Fibroblast of peridontal ligament (primary cell): ENCODE measurements around the gene SULT1B1.
"Not testable (repeated sequence)": the region's sequence is repeated elsewhere in the genome, so short reads cannot be mapped to it uniquely, and the experiment has no call there.

Experiments
- DNase-seq: peaks from one replicate; pipeline ENCODE4 v3.0.0-alpha.2; 2010; ENCODE audit errors: extremely low read depth

The SULT1B1 gene

DNA sequence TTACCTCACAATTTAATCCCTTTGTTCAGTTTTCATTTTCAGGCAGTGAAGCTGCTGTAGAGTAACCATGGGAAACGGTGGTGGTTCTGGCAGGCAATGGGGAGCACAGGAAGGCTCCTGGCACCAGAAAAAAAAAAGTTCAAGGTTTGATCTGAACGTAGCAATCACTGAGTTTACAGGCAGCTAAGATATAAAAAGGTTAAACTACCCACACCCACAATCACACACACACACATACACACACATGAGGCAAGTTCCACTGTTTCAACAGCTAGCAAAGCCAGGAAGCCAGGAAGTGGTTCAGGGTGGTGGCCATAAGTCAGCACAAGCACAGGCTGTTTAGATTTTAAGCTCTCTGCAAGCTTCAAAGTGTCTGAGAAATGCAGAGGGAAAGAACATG lies at the start of gene SULT1B1:
TSS of gene SULT1B1 (minus strand) at position 166 of the 400 bp plus-strand sequence. CDS start 5,403 bp downstream, outside the sequence.
- peak; percentile 52 for DNase-seq

DNA sequence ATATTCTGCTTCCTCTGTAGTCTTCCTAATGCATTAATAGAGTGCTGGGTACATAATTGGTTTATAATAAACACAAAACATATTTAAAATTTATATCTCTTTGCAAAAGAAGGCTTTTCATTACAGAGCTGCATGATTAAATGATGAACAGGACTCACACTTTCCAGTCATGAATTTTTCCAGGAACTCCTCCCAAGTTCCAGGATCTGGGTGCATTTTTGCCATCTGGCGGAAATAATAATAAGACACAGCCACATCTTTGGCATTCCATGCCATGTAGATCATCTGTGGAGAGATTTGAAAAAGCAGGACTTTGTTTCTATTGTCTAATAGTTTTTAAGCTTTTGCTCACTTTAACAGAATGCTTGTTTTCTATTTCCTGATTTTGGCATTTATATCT lies 40.2 kb upstream of the SULT1B1 start:
- peak; percentile 11 for DNase-seq

DNA sequence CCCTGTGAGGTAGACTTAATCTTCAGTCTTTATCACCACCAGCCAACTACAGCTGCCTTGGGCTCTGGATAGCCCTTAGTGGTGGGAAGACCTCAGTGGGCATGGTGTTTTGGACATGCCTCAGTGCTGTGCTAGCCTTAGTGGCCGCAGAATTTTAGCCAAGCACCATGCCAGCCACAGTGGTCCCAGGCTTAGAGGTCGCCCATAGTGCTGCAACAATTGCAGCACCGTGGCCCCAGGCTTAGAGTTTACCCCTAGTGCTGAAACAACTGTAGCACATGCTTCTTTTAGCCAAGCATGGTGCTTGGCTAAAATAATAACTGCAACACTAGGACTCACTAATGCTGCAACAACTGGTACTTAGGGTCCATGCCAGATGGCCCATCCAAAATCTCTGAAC lies 38.9 kb upstream of the SULT1B1 start:
- DNase-seq: no peak

DNA sequence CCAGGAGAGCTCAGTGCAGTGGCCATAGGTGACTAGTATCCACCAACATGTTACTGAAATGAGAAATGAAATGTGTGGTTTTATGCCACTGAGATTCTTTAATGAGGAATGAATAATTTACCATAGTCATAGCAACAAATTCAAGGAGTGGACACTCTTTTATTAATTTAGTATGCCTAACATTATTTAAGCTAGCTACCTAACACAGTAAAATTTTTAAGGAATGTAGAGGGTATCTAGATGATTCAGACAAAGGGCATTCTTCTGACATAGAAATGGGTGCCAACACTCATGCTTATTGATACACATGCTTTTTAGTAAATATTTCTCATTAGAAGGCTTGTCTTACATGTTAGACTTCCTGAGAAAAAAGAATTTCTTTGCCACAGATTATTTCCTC lies 33.3 kb upstream of the SULT1B1 start:
- DNase-seq: no peak

DNA sequence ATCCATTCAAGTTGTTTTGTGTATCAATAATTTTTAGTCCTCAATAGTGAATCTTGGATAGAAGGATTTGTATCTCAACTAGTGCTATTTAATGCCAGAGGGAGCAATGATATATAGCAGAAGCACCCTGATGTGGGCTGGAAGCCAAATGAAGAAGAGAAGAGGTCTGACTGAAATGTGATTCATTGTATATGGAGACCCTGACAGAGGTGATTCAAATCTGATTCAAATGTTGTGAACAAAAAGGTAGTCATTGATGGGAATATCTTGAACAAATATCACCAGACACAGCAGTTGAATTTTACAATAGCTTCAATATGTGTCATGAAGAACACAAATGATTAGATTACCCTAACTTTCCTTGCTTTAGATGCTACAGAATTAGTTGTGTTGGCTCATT lies 27.5 kb upstream of the SULT1B1 start:
- no peak for DNase-seq

DNA sequence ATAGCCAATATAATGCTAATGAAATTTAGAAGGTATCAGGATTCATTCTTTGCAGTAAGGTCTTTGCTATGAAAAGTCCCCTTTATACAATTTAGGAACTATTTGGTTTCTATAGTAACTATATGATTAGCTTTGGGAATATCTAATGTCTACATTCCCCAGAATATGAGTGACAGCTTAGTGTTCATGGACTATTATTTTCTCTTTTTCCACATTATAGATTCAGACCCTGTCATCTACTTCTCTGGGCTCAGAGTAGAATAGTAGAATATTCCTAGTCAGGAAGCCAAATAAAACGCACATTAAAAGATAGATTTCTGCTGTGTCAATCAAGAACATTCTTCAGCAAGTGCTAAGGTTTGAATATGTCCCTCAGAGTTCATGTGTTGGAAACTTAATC lies 26.1 kb upstream of the SULT1B1 start:
- no peak for DNase-seq

DNA sequence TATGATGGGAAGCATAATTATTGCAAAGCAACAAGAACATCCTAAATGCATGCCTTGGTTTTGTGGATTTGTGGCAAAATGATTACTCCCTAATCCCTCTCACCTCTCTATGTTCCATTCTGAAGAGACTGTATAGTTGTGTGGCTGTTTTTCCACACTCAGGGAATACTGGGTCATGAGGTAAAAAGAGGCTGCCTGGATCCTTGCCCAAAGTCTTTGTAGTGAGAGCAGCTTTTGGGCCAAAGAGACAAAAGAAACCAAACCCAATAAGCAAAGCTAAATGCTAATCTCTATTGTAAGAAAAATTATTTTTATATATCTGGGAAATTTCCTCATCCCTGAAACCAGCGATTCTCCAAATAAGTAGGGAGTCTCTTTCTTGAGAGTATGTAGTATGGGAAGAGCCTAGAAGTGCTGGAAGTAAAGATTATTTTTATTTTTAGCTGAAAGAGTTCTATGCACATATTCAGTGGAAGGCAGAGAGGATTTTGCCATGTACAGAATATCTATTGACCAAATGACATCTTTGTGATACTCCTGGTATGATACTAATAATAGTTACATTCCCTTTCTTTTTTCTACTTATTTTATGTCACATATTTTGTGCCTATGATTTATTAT lies 24.9 kb upstream of the SULT1B1 start:
- no peak for DNase-seq

DNA sequence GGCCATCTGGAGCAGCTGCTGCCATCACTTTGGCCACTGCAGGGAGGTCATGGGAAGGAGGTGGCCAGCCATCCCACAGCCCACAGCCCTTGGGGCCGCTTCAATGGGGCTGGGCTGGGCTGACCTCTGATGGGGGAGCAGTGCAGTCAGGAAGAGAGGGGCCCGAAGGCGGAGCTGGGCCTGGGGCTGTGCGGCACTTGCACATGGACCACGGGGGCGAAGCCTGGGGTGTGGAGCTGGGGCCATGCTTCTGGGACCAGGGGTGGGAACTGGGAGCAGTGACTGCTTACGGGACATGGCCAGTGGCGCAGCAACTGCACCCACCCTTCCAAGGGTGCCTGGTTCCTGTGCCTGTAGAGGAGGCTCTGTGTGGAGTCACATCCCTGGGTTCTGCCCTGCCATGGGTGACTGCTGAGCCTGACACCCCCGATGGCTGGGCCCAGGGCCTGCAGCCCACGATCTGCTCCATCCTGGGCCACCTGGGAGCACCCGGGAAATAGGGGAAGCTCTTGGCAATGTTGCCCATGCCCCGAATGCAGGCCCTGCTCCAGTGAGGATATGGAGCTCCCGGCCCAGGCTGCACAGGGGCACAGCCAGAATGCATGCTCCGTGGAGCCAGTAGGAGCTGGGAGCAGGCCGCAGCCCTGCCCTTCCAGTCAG lies 22.4 kb upstream of the SULT1B1 start:
- DNase-seq: no peak

DNA sequence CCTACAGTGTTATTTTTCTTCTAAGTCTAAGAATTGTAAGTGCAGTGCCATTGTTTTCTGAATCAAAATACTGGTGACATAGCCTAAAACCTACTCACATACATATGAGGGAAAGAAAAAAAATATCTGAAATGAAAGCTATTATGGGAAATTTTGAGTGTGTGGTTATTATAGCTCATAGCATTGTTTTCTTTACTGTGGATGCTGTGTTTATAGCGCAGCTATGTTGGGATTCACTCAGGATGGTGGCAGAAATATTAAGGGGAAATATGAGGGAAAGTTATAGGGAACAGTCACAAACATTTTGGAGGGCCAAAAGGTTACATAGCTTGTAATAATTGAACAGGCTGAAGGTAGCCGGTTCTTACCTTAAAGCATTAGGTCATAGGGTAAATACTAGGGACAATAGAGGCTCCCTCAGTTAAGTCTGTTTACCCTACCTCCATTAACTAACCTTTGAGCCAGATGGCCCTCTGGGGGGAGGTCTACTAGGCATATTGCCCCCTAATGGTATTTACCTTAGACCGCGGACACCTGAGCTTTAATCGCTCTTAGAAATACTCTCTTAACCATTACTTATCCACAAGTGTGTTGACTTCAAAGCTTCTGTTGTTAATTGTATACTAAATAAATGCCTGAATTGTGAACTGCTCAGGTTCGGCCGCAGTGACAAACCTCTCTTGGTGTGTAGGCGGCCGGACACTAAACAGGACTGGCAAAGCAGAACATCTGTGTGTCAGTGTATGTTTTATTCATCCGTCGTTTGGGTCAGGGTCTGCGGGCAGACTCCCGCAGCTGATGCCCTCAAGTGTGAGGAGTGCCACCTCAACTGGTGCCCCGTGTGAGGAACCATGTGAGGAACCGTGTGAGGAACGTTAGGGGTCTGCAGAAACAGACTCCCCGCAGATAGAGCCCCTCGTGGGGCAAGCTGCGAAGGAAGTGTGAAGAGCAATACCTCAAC lies 21.3 kb upstream of the SULT1B1 start:
- no peak for DNase-seq

DNA sequence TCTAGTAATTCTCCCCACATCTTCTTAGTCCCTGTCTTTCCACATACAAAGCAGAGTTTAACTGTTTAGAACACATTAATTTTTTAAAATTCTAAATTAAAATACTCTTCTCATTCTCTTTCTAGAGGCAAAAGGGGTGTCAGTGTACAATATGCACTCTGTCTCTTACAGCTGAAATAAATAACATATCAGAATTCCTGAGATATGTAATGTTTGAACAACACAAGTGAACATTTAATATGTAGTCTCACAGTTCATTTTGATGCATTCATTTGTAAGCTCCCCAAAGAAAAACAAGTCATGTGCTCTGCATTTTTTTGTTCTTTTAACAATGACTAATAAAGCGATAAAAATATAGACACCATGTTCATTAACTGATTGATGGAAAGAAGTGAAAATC lies 19.7 kb upstream of the SULT1B1 start:
- no peak for DNase-seq

DNA sequence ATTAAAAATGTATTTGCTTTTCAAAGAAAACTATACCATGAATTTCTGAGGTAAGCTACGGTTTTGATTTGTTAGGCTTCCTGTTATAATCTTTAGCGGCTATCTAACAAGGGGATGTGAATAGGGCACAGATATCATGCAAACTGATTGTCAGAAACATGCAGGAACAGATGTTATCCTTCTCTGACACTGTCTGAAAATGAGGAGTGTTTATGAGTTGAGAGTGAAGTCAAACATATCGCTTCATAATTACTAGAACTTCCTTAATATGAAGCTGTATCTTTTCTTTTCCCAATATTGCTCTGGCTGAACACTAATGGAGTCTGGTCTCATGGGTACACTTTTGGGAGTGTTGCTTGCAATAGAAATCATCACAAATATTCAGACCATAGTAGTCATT lies 16.3 kb upstream of the SULT1B1 start:
- no peak for DNase-seq

DNA sequence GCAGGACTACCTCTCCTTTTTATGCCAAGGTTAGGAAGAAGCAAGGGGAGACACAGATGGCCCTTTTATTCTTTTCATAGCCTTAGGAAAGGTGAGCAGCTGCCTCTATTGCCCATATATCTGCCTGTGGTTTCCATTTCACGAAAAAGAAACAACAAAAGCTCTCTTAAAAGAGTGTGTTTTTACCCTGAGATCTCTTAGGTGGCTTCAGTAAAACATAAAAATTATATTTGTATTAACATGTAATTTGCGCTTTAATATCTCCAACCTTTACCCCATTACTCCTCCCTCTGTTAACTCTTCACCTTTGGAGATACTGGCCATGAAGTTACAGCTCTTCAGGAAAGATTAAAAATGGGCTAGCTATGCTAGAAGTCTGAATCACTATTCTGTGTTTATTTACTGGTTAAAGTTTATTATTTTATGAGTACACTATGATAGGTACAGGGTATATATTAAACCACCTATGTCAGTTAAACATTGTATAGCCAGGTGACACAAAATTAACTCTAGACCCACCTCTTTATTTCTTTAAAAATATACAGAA lies 15.0 kb upstream of the SULT1B1 start:
- no peak for DNase-seq

DNA sequence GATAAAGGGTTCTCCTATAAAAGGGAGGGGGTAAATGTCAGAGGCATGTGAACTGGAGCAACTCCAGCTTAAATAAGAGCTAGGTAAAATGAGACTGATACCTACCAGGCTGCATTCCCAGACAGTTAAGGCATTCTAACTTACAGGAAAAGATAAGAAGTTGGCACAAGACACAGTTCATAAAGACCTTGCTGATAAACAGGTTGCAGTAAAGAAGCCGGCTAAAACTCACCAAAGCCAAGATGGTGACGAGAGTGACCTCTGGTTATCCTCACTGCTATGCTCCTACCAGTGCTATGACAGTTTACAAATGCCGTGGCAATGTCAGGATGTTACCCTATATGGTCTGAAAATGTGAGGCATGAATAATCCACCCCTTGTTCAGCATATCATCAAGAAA lies 13.1 kb upstream of the SULT1B1 start:
- no peak for DNase-seq

DNA sequence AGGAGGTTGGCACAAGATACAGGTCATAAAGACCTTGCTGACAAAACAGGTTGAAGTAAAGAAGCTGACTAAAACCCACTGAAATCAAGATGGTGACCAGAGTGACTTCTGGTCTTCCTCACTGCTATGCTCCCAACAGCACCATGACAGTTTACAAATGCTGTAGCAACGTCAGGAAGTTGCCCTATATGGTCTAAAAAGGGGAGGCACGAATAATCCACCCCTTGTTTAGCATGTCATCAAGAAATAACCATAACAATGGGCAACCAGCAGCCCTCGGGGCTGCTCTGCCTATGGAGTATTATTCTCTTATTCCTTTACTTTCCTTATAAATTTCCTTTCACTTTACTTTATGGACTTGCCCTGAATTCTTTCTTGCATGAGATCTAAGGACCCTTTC lies 8.1 kb upstream of the SULT1B1 start:
- not testable (repeated sequence) for DNase-seq

DNA sequence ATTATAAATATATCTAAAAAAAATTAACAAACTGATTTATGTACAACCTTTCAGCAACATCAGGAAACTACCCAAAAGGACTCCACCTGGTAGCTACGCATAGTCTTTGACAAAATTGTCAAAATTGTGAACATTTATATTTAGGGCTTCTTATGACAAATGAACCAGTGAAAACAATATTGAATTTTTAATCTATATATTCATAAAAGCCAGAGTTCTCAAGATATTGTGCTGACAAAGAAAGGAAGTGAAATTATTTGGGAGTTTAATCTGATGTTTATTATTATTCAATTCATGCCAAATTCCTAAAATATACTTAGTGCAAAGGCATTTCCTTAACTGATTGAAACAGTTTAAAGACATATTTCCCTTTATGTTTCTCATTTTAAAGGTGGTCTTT lies 5.3 kb upstream of the SULT1B1 start:
- no peak for DNase-seq

DNA sequence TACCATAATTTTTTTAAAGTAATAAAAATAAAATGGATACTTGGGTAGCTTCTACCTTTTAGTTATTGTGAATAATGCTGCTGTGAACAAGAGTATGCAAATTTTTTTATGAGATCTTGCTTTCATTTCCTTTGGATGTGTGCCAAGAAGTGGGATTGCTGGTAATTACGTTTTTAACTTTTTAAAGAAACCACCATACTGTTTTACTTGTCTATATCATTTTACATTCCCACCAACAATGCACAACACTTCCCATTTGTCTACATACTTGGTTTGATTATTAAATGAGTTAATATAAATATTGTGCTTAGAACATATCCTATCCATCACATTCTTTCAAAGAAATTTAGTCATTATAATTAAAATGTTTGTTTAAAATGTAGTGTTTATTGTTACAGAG lies 3.9 kb upstream of the SULT1B1 start:
- DNase-seq: no peak

DNA sequence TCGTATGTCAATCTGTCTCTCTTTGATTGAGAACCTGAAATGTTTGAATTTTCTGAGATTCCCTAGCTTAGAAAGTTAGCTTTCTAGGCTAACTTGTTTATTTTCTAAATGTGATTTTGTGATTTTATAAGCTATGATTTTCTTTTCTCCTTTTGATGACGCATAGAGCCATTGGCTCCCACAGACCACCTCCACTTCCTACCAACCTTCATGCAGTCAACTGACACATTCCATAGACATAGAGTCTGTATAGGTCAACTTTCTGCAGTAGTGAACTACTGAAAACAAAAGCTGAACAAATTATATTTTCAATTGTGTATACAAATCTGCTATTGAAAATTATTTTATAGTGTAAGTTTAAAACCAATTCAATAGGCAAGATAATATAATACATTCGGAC lies 2.8 kb upstream of the SULT1B1 start:
- DNase-seq: no peak

DNA sequence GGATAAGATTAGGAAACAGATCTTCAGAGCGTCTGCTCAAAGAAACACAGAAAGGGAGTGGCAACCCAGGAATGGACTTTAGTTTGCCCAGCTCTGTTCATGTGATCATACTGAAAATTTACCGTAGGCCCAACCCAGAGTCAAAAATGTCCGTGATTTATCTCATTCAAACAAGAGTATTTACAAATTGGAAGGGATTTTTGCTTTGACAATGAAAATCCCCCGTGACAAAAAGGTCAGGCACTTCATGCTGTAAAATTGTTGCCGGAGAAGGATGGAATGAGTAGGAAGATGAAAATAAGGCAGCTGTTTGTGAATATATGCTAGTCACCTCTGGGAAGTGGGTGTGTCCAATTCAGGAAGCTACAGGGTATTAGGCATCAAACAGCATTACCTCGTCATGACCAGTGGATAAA lies 1.2 kb downstream of the SULT1B1 start:
- DNase-seq: no peak

DNA sequence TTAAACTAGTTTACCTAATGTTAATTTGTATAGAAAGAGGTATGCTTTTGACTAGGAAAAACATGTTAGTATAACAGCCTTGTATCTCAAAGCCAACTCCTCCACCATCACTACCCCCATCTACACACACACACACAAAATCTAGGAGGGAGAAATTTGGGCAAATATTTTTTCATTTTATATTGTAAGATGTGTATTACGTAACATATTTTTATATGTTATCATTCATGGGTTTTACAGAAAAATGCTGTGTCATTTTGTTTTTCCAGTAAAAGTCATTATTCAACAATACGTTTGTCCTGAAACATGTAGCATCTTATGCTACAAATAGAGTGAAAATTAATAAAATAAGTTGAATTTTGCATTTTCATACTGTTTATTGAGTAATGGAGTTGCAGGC lies 3.0 kb downstream of the SULT1B1 start:
- no peak for DNase-seq

DNA sequence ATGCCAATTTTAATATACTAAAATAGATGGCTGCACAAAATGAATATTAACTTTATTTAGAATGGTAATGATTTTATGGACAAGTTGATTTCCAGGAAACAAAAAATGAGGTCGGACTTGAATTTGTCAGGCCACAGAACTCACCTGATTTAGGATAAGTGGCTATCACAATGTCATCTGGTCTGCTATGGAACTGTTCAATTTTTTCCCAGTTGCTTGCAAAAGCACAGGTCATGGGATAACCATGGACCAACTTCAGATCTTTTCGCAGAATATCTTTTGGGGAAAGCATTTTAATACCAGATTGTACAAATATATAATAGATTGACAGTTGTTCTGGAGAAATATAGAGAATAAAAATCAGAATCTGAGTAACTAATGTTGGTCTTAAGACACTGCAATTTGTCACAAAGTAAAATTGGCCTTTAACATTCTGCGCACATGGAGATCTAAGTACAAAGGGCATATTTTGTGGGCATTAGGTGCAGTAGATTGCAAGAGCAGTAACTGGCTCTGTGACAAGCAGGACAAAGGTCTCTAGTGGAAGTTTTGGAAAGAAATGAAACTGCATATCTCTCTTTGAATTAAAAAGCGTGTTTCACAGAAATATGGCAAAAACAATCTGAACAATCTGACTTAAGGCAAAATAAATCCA lies 5.4 kb downstream of the SULT1B1 start:
- no peak for DNase-seq

DNA sequence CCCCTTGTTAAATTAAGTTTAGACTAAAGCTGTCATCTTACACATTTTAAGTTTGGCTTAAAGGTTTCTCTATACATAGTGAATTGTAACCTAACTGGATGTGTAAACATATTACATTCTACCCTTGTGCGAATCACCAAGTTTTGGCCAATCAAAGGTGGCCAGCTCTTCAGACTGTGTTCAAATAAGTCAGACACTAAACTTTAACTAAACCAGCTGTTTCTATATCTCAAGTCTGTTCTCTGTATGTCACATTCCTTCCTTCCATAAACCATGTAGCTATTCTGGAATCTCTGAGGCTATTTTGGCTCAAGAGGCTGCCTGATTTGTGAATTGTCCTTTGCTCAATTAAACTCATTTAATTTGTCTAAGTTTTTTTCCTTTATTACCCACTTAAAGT lies 6.7 kb downstream of the SULT1B1 start:
- peak; percentile 35 for DNase-seq

DNA sequence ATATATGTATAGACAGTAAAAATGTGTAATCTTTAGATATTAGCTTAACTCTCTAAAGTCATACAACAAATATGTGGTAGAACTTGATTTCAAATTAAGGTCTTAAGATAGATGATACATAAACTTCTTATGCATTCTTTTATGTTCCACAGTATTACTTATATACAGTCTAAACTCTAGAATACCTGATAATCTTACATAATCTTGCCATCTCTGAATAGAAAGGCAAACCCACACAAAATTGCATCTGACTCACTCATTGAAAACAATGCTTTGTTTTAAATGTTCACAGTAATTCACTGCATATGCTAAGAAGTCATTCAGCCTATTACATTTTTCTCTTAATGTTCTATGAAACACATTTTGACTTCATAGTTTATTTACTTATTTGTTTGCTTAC lies 10.1 kb downstream of the SULT1B1 start:
- DNase-seq: peak; percentile 15
